Activated CD8-positive, alpha-beta memory T cell treated with anti-CD3 and anti-CD28 coated beads, Interleukin-2, amount 50 U/mL, for 24 hours (primary cell): ENCODE measurements around the gene CYSLTR2.
"Not testable (repeated sequence)": the region's sequence is repeated elsewhere in the genome, so short reads cannot be mapped to it uniquely, and the experiment has no call there.

Experiments used
- DNase-seq: peaks from one replicate; pipeline ENCODE4 v3.0.0-alpha.2; 2020; ENCODE audit errors: extremely low read depth

CYSLTR2 gene

DNA sequence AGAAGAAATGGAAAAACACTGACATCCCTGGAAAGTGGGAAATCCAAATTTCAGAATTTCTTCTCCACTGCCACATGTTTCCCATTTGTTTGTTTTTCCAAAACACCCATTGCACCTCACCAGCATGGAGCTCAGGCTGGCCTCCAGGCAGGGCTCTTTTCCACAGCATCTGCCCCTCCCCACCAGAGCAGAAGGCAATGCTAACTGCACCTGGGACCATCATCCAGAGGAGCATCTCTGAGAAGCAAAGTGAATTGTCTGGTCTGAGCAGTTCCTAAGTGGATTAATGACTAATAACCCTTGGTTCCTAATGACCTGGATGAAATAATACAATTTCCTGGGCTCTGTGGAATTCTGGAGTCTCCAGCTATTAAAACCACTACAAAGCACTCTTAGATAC lies 8.8 kb upstream of the CYSLTR2 start:
- DNase-seq, result no peak

DNA sequence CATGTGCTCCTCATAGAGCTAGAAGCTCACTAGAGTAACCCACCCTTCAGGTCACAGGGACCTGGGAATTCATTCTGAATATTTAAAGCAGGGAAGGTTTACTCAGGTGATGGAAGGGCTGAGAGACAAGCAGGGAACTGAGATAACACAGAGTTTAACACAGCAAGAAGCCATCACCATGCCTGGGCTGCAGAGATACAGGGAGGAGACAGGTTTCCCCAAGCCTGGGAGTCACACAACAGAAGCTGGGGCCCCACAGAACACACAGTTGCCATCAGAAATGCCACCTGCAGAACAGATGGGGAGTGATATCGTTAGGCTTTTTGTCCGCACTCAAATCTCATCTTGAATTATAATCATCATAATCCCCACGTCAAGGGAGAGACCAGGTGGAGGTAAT lies 7.9 kb upstream of the CYSLTR2 start:
- no peak for DNase-seq

DNA sequence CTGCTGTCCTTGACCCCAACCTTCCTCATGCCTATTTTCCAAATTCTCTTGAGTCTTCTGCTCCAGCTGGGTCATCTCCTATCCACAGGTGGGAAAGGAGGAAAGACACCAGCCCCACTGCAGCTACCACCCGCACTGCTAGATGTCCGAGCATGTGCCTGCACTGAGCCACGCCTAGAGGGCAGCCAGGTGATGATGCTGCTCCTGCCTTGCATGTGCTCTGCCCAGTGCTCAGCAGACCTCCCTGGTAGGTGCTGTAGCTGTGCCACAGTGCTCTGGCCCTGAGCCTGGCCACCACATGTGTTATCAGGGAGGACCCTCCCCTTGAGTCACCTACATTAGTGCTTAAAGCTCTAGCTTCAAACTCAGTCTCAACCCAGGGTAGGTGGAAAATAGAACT lies 6.9 kb upstream of the CYSLTR2 start:
- DNase-seq, result no peak

DNA sequence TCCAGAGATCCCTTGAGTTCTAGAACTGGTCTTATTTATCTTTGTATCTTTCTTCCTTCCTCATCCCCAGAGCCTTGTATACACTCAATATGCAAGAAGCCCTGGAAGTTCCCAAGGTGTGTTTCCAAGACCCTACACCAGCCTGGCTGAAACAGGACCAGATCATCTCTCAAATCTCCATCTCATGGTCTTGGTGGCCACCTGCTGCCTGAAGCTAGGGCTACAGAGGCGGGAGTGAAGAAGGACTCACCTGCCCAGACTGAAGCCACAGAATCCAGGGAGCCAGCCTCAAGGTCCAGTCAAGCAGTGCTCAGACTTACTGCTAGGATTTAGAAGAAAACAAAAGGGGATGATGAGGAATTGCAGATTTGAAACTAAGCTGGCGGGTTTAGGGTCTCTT lies 6.1 kb upstream of the CYSLTR2 start:
- no peak for DNase-seq

DNA sequence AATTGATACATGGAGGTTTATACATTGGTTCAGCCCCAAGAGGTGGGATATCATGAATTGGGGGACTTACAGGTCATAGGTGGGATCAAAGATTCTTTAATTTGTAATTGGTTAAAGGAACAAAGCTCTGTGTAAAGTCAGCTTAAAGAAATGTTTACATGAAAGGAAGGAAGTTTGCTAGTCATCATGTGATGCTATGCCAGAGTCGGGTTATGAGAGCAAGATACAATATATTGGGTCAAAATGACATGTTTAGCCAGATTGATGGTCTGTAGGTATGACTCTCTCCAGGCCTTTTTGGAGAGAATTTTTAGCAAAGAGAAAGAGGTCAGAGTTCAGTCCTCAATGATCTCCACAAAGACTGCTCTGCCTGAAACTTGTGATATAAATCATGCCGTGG lies 5.3 kb upstream of the CYSLTR2 start:
- no peak for DNase-seq

DNA sequence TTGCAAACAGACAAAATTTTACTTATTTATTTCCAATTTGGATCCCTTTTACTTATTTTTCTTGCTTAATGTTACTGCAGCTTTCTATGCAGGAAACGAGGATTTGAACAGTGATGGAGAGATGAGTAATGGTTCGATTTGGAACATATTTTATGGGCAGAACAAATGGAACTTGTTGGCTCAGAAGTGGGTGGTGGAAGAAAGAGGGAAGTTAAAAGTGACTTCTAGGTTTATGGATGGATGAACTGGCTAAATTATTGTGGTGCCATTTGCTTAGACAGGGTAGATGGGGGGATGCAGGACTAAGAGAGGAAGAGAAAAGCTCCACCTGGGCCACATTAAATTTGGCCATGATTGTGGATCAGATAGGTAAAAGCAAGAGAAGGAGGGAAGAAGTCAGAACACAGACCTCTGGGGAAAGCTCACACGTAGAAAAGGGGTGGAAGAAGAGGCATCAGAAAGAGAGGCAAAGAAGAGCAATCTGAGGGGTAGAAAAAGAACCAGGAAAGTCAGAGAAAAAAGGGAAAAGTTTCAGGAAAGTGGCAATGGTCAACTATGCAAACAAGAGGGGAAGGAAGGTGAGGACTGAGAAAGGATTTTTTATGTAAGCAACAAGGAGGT lies 768 bp upstream of the CYSLTR2 start:
- no peak for DNase-seq

DNA sequence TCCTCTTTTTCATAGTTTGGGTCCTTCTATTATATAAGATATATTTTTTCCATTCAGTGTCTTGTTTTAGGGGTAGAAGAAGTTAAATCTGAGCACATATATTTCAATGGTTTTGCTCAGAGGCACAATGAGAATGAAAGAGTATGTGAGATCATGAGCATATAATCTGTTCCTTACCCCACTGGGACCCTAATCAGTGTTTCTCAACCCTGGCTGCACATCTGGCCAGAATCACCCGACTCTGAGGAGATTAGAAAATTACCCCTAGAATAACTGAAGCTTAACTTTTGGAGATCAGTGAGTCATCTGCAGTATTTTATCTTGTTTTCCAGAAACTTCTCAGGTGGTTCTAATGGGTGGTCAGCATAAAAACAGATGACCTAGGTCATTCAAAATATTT lies 782 bp downstream of the CYSLTR2 start:
- DNase-seq, result no peak

DNA sequence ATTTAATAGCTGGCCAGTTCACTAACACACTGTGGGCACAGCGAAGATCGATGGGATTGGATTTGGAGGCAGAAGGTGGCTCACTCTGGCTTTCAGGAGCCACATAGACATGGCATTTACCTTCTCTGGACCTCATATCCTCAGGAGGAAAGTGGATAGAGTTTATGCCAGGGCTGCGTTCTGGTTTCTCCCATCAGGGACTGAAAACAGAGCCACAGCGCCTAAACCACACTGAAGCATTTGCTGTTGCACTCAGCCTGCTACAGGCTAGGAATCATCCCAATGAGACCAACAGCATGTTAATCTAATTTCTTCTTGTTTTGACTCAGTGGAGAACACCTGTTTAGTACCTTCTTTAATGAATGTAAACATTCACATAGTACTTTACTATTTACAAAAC lies 1.6 kb downstream of the CYSLTR2 start:
- no peak for DNase-seq

DNA sequence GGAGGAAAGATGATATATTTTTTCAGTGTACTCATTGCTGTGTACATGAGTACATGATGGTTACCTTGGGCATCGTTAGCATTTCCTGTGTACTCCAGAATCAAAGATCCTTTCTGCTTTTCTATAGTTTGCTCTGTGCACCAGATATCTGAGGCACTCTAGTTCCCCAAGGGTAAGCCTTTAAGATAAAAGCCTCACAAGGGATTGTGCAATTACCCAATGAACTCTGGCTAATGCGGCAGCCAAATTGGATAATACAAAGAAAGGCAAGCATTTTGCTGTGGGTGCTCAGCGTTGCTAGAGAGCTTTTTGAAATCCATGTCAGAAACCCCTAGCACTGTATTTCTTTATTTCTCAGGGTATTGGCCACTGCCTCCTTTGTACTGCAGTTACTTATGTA lies 2.9 kb downstream of the CYSLTR2 start:
- DNase-seq, result no peak

DNA sequence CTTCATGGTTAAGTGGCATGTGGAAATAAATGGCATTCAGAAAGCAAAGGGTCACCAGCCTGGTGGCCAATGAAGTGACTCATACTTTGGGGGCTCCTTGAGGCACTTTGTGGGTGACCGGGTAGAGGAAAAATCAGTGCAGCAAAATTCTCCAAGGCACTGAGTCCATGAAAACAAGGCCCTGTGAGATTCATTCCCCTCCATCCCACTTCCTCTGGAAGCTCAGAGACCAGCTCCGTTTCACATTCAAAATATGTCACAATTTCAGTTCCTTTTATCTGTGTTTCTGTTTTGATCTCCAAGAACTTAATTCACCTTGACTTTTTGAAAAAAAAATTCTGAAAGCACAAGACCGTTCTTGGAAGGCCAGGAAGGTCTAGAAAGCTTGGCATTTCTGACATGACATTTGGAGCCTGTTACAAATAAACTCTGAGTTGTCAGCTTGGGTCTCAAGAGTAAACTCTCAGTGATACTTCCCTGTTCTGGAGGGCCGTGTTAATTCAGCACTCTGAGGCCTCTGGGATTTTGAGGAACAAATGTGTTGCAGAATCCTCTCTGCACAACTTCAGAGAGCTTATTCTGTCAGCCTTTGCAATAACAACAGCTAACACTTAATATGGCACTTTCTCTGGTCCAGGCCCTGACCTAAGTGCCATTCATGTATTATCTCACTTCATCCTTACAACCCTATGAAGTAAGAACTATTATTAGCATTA lies 6.8 kb downstream of the CYSLTR2 start:
- no peak for DNase-seq

DNA sequence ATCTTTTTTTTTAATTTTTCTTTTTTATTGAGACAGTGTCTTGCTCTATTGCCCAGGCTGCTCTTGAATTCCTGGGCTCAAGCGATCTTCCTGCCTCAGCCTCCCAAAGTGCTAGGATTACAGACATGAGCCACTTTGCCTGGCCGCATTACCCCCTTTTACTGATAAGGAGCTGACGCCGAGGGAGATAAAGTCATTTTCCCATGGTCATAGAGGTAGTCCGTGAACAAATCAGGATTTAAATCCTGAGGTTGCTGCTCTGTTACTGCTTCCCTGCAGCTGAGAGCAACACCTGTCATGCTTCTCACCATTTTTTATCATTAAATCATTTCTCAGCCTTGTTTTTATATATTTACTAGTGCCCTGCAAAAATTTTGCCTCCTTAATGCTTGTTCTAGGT lies 7.4 kb downstream of the CYSLTR2 start:
- DNase-seq, result no peak

DNA sequence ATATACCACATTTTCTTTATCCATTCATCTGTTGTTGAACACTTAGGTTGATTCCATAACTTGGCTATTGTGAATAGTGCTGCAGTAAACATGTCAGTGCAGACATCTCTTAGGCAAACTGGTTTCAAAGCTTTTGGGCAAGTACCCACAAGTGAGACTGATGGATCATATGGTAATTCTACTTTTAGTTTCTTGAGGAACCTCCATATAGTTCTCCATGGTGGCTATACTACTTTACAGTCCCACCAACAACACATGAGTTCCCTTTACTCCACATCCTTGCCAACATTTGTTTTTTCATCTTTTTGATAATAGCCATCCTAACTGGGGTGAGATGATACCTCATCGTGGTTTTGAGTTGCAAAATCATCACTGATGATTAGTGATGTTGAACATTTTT lies 8.5 kb downstream of the CYSLTR2 start:
- no peak for DNase-seq

DNA sequence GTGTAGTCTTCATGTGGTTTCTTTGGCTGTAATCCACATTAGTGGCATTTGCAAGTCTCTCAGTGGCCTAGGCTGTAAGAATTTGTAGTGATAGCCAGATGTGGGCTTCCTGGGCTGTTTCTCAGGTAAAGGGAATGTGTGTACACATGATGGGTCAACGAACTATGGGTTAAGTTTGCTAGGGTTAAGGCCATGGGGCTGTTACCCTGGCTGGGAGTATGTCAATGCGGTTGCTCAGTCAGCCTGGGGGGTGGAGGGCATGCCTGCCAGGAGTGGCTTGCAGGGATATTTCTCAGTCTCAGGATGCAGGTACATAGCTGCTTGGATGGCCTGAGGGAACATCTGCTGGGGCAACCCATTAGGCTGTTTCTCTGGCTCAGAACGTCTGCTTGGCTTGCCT lies 13.4 kb downstream of the CYSLTR2 start:
- DNase-seq, result no peak

DNA sequence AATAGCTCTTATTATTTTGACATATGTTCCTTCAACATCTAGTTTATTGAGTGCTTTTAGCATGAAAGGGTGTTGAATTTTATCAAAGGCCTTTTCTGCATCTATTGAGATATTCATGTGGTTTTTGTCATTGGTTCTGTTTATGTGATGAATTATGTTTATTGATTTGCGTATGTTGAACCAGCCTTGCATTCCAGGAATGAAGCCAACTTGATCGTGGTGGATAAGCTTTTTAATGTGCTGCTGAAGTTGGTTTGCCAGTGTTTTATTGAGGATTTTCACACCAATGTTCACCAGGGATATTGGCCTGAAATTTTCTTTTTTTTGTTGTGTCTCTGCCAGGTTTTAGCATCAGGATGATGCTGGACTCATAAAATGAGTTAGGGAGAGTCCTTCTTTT lies 17.7 kb downstream of the CYSLTR2 start:
- not testable (repeated sequence) for DNase-seq

DNA sequence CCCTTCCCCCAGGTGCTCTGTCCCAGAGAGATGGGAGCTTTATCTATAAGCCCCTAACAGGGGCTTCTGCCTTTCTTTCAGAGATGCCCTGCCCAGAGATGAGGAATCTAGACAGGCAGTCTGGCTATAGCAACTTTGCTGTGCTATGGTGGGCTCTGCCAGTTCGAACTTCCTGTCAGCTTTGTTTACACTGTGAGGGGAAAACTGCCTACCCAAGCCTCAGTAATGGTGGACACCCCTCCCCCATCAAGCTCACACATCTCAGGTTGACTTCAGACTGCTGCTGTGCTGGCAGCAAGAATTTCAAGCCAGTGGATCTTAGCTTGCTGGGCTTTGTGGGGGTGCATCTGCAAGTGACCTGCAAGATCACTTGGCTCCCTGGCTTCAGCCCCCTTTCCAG lies 21.5 kb downstream of the CYSLTR2 start:
- DNase-seq, result no peak

DNA sequence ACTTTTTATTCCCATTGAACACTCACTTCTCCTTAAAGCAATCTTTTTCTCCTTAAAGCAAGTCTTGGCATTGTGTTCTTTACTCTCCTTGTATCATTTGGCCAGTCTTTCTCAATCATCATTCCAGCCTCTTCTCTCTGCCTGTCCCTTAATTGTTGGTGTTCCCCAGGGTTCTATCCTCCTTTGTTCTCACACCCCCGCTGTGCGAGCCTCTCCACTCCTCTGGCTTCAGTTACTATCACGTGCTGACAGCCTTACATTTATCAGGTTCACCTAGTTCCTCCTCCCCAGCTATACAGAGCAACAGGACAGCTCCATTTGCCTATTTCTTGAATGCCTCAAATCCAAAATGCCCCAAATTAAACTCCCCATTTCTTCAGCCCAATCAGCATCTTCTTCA lies 24.6 kb downstream of the CYSLTR2 start:
- no peak for DNase-seq

DNA sequence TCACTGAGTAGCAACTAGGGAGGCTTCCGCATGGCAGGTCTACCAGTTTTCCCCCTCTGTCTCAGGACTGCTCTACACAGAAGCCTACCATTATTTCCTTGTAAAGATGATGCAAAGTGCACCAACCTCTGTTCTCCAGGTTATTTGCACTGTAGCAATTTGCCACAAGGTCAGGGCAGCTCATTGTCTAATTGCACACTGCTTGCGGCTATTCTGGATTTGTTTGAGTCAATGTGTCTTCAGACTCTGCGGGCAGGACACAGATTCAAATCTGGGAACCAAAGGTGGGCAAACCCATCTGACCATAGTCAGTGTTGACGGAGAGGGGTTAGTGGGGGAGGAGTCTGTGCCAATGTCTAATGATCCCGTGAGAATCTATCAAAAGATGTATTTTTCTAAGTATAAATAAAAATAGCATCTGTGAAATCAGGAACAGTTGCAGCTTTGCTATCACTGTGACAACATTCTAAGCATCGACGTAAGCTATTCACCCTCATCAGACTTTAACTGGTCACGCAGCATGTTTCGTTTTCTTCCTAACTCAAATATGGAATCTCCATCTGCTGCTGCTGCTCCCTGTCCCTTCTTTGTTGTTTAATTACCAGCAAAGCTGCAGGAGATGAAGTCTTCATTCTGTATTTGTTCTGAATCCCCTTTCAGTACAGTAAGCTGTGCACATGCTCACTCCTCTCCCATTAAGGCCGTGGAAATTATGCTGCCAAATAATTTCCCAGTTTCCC lies 26.4 kb downstream of the CYSLTR2 start:
- no peak for DNase-seq

DNA sequence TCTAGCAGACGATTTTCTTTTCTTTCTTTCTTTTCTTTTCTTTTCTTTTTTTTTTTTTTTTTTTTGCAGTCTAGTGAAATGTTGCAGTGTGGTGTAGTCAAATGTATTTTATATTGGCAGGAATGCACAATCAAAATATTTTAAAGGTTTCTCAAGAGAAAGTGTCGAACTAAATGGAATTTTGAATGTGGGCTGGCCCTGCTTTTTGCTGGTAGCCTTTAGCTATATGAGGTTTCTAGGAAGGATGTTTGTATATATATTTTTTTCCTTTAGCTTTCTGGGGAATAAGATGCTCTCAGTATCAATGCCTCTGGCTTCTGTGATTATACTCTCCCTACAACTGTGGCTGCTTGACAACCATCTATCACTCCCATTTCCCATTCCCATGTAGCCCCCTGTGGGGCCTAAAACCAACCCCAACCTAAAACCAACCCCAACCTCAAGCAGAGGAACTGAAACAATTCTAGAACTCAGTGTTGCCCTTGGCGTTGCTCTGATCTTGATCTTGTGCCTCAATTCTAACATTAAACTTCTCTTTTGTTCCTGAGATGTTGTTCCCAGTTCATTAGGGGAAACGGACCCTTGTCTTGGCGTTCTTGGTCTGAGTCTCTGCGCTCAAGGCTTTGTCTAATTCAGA lies 27.1 kb downstream of the CYSLTR2 start:
- DNase-seq, result no peak

DNA sequence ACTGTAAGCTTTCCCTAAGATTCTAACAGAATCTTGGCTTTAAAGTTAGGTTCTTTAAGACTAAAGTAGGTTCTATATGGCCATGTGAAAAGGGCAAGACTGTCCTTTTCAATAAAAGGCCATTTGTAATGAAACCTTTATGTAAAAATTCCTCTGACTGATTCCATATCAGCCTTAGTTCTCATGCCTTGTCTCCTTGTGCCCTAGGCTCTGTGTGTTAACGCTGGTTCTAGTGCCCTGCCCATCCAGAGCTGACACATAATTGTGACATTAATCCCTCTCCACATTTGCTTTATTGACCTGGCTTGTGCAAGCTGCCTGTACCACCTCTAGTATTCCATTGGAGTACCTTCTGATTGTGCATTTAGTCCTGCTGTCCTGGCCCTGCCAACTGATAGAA lies 28.2 kb downstream of the CYSLTR2 start:
- no peak for DNase-seq

DNA sequence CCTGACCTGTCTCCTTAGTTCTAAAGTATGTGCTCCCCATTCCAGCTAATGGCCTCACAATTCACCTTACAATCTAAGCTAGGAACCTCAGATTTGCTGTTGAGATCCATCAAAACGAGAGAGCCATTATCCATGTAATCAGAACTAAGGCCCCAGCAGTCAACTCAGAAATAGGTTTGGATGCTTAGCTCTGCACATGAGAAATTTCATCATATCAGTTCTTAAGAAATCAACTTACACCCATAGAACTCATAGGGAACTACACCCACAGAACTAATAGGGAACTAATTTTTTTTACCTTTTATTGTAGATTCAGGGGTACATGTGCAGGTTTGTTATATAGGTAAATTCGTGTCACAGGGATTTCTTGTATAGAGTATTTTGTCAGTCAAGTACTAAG lies 28.7 kb downstream of the CYSLTR2 start:
- DNase-seq, result no peak

DNA sequence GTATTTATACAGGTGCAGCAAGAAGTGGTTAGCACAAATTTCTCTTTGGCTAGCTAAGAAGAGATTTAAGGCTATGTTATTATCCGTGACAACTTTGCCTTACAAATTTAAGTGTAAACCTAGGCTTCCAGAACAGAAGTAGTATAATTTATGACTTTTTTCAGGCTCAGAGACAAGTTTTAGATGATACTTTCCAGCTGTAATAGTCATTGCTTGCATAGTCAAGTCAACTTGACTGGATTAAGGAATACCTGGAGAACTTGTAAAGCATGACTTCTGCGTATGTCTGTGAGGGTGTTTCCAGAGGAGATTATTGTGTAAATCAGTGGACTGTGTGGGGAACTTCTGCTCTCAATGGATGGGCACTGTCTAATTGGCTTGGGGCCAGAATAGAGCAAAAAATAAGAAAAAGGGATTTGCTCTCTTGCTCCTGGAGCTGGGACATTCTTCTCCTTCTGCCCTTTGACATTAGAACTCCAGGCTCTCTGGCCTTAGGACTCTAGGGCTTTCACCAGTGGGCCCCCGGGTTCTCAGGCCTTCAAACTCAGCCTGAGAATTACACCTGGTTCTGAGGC lies 33.0 kb downstream of the CYSLTR2 start:
- DNase-seq, result no peak

DNA sequence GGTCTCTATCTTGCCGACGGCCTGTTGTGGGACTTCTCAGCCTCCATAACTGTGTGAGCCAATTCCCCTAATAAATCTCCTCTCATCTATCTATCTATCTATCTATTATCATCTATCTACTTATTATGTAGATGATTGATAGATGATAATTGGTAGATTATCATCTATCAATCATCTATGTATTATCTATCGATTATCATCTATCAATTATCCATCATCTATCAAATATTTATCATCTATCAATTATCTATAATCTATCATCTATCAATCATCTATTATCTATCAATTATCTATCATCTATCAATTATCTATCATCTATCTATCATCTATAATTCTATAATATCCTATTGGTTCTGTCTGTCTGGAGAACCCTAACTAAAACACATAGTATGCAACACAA lies 33.5 kb downstream of the CYSLTR2 start:
- no peak for DNase-seq
